HG03565 (cell line): Measurements from ENCODE around the gene DIP2C.
"Not testable (repeated sequence)": the region's sequence is repeated elsewhere in the genome, so short reads cannot be mapped to it uniquely, and the experiment has no call there.

Experiments
- ATAC-seq: cut with Tn5 transposase; IDR thresholded peaks from one replicate; pipeline ENCODE4 v1.9.1; 2021; ENCODE audit warnings: mild to moderate bottlenecking, moderate library complexity; ENCODE audit not compliant: unreplicated experiment

DIP2C gene

GRCh38 chr10:474946-475345, 214.5 kb downstream of the DIP2C start:
- no peak for ATAC-seq

GRCh38 chr10:474406-474805, 215.1 kb downstream of the DIP2C start:
- no peak for ATAC-seq

- no peak for ATAC-seq
Observed at GRCh38 chr10:472241-472910, 217.1 kb downstream of the DIP2C start.

- no peak for ATAC-seq
Observed at GRCh38 chr10:470339-471003, 219.0 kb downstream of the DIP2C start.

GRCh38 chr10:469947-470338, 219.5 kb downstream of the DIP2C start:
- no peak for ATAC-seq

GRCh38 chr10:459743-460142, 229.7 kb downstream of the DIP2C start:
- no peak for ATAC-seq

GRCh38 chr10:458421-458851, 231.0 kb downstream of the DIP2C start:
- no peak for ATAC-seq

GRCh38 chr10:456486-456885, 233.0 kb downstream of the DIP2C start:
- no peak for ATAC-seq

GRCh38 chr10:454860-455259, 234.6 kb downstream of the DIP2C start:
- no peak for ATAC-seq

GRCh38 chr10:453647-454046, 235.8 kb downstream of the DIP2C start:
- no peak for ATAC-seq

GRCh38 chr10:452512-453426, 236.7 kb downstream of the DIP2C start:
- no peak for ATAC-seq

GRCh38 chr10:451856-452255, 237.6 kb downstream of the DIP2C start:
- ATAC-seq: no peak

- ATAC-seq: peak; percentile 92
Observed at GRCh38 chr10:451021-451471, 238.4 kb downstream of the DIP2C start.

- ATAC-seq: no peak
Observed at GRCh38 chr10:450463-450862, 239.0 kb downstream of the DIP2C start.

GRCh38 chr10:449331-449730, 240.1 kb downstream of the DIP2C start:
- not testable (repeated sequence) for ATAC-seq

- ATAC-seq: no peak
Observed at GRCh38 chr10:443459-443858, 246.0 kb downstream of the DIP2C start.

- ATAC-seq: no peak
Observed at GRCh38 chr10:442209-442608, 247.3 kb downstream of the DIP2C start.

- no peak for ATAC-seq
Observed at GRCh38 chr10:441659-442058, 247.8 kb downstream of the DIP2C start.

GRCh38 chr10:440127-440526, 249.3 kb downstream of the DIP2C start:
- no peak for ATAC-seq

GRCh38 chr10:437698-438490, 251.6 kb downstream of the DIP2C start:
- no peak for ATAC-seq
